Stimulated activated CD4-positive, alpha-beta T cell treated with anti-CD3 and anti-CD28 coated beads, Interleukin-15, amount 100 ng/mL, for 24 hours (primary cell): ENCODE results near the gene RIPOR3.
"Not testable (repeated sequence)": the region's sequence is repeated elsewhere in the genome, so short reads cannot be mapped to it uniquely, and the experiment has no call there.

Experiments
- DNase-seq: peaks from one replicate; pipeline ENCODE4 v3.0.0-alpha.2; 2020

RIPOR3 gene

GRCh38 chr20:50701041-50701963 lies 10.0 kb upstream of the RIPOR3 start:
- DNase-seq = no peak

GRCh38 chr20:50699688-50700087 lies 8.3 kb upstream of the RIPOR3 start:
- no peak for DNase-seq

GRCh38 chr20:50698255-50698654 lies 6.9 kb upstream of the RIPOR3 start:
- DNase-seq = not testable (repeated sequence)

GRCh38 chr20:50695135-50695872 lies 4.0 kb upstream of the RIPOR3 start:
- no peak for DNase-seq

GRCh38 chr20:50694379-50695134 lies 3.2 kb upstream of the RIPOR3 start:
- no peak for DNase-seq

- DNase-seq = no peak
Observed at GRCh38 chr20:50693001-50693400, 1.7 kb upstream of the RIPOR3 start.

GRCh38 chr20:50692552-50692933 lies 1.2 kb upstream of the RIPOR3 start:
- no peak for DNase-seq

GRCh38 chr20:50691573-50692551 lies 520 bp upstream of the RIPOR3 start:
- no peak for DNase-seq

GRCh38 chr20:50689864-50690649 lies 1.3 kb downstream of the RIPOR3 start:
- no peak for DNase-seq

- DNase-seq = no peak
Observed at GRCh38 chr20:50688256-50688975, 2.9 kb downstream of the RIPOR3 start.

- no peak for DNase-seq
Observed at GRCh38 chr20:50686821-50687220, 4.5 kb downstream of the RIPOR3 start.

- no peak for DNase-seq
Observed at GRCh38 chr20:50683570-50683969, 7.8 kb downstream of the RIPOR3 start.

GRCh38 chr20:50682947-50683530 lies 8.3 kb downstream of the RIPOR3 start:
- DNase-seq = no peak

- no peak for DNase-seq
Observed at GRCh38 chr20:50682065-50682464, 9.3 kb downstream of the RIPOR3 start.

GRCh38 chr20:50681359-50682064 lies 9.8 kb downstream of the RIPOR3 start:
- DNase-seq = no peak

GRCh38 chr20:50680105-50680960 lies 11.0 kb downstream of the RIPOR3 start:
- no peak for DNase-seq

- DNase-seq = no peak
Observed at GRCh38 chr20:50679753-50680104, 11.6 kb downstream of the RIPOR3 start.

- no peak for DNase-seq
Observed at GRCh38 chr20:50678169-50678898, 13.0 kb downstream of the RIPOR3 start.
